ENCODE measurements around the gene PRKCE.

PRKCE gene
- total RNA-seq: 21.1 to 33.1 (median 28.6) reads per million in 4 donors

GRCh38 chr2:45651415-45652089 is at the start of gene PRKCE:
Gene PRKCE (plus strand): TSS chr2:45651675.
- peak in 4 of 5 donors; percentile 9 to 41 (median 35) for DNase-seq

GRCh38 chr2:45602624-45603023 is 48.9 kb upstream of the PRKCE start:
- DNase-seq: no peak

- DNase-seq: no peak
These were observed 46.4 kb upstream of the PRKCE start for GRCh38 chr2:45605116-45605515.

GRCh38 chr2:45606796-45607195 is 44.7 kb upstream of the PRKCE start:
- no peak for DNase-seq

GRCh38 chr2:45607701-45608100 is 43.8 kb upstream of the PRKCE start:
- no peak for DNase-seq

- DNase-seq: peak; percentile 15 to 39 (median 17)
These were observed 41.0 kb upstream of the PRKCE start for GRCh38 chr2:45610281-45611019.

- peak; percentile 70 to 94 (median 78) for DNase-seq
These were observed 40.2 kb upstream of the PRKCE start, which contains the start of gene SRBD1 for GRCh38 chr2:45611020-45611859. Gene SRBD1 (minus strand): TSS chr2:45611267. CDS start chr2:45605441, 5,826 bp downstream.

- no peak for DNase-seq
These were observed 39.2 kb upstream of the PRKCE start for GRCh38 chr2:45612285-45612684.

GRCh38 chr2:45612731-45613130 is 38.7 kb upstream of the PRKCE start:
- DNase-seq: no peak

GRCh38 chr2:45614330-45614729 is 37.1 kb upstream of the PRKCE start:
- no peak for DNase-seq

GRCh38 chr2:45614871-45615415 is 36.5 kb upstream of the PRKCE start:
- no peak for DNase-seq

GRCh38 chr2:45616658-45617411 is 34.6 kb upstream of the PRKCE start:
- no peak for DNase-seq

- no peak for DNase-seq
These were observed 34.0 kb upstream of the PRKCE start for GRCh38 chr2:45617496-45617895.

GRCh38 chr2:45622336-45623075 is 29.0 kb upstream of the PRKCE start:
- no peak for DNase-seq

- no peak for DNase-seq
These were observed 28.4 kb upstream of the PRKCE start for GRCh38 chr2:45623098-45623497.

GRCh38 chr2:45625824-45626223 is 25.7 kb upstream of the PRKCE start:
- DNase-seq: no peak

- no peak for DNase-seq
These were observed 24.9 kb upstream of the PRKCE start for GRCh38 chr2:45626387-45627221.

GRCh38 chr2:45627911-45628310 is 23.6 kb upstream of the PRKCE start:
- DNase-seq: no peak

- no peak for DNase-seq
These were observed 21.5 kb upstream of the PRKCE start for GRCh38 chr2:45629971-45630370.

GRCh38 chr2:45631319-45631718 is 20.2 kb upstream of the PRKCE start:
- no peak for DNase-seq
